ENCODE results near the gene EID2.

DNA sequence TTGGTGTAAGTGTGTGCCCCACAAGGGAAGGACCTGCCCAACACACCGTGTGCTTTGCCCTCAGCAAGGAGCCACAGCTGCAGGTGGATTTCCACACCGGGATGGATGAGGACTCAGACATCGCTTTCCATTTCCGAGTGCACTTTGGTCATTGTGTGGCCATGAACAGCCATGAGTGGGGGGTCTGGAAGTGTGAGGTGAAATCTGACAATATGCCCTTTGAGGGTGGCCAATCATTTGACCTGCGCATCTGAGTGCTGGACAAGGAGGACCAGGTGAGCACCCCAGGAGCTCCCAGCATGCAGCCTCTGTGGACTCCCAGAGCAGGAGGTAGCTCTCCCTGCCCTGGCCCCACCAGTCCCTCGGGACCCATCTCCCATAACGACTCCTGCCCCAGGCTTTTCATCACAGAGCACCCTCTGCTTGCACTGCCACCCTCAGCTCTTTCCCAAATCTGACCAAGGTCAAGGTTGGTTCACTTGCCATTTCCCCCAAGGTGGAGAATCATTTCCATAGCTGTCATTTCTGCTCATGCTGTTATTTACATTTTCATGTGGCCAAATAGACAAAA is 13.2 kb upstream of the EID2 start:
- TF ChIP-seq, protein P1, sequence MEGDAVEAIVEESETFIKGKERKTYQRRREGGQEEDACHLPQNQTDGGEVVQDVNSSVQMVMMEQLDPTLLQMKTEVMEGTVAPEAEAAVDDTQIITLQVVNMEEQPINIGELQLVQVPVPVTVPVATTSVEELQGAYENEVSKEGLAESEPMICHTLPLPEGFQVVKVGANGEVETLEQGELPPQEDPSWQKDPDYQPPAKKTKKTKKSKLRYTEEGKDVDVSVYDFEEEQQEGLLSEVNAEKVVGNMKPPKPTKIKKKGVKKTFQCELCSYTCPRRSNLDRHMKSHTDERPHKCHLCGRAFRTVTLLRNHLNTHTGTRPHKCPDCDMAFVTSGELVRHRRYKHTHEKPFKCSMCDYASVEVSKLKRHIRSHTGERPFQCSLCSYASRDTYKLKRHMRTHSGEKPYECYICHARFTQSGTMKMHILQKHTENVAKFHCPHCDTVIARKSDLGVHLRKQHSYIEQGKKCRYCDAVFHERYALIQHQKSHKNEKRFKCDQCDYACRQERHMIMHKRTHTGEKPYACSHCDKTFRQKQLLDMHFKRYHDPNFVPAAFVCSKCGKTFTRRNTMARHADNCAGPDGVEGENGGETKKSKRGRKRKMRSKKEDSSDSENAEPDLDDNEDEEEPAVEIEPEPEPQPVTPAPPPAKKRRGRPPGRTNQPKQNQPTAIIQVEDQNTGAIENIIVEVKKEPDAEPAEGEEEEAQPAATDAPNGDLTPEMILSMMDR (IDR thresholded peaks at IDR 0.05; ENCODE audit: low read depth, low read length, poor library complexity, severe bottlenecking), result no peak
- TF ChIP-seq EZH2phosphoT487 (IDR thresholded peaks at IDR 0.05; ENCODE audit: borderline replicate concordance, low read length), result no peak
